GM18907 (cell line): ENCODE data around the gene DUSP18.
"Not testable (repeated sequence)": the region's sequence is repeated elsewhere in the genome, so short reads cannot be mapped to it uniquely, and the experiment has no call there.

Experiments
- ATAC-seq: cut with Tn5 transposase; IDR thresholded peaks from one replicate; pipeline ENCODE4 v1.9.1; 2021; ENCODE audit warnings: mild to moderate bottlenecking, moderate library complexity; ENCODE audit not compliant: unreplicated experiment

The DUSP18 gene

GRCh38 chr22:30679895-30680690 lies 12.4 kb upstream of the DUSP18 start:
- ATAC-seq, result not testable (repeated sequence)

- ATAC-seq, result not testable (repeated sequence)
Observed at GRCh38 chr22:30676565-30676964, 8.9 kb upstream of the DUSP18 start.

GRCh38 chr22:30675436-30675835 lies 7.8 kb upstream of the DUSP18 start:
- ATAC-seq, result no peak

- no peak for ATAC-seq
Observed at GRCh38 chr22:30674482-30674881, 6.8 kb upstream of the DUSP18 start.

- ATAC-seq, result no peak
Observed at GRCh38 chr22:30673136-30673535, 5.5 kb upstream of the DUSP18 start.

DNA sequence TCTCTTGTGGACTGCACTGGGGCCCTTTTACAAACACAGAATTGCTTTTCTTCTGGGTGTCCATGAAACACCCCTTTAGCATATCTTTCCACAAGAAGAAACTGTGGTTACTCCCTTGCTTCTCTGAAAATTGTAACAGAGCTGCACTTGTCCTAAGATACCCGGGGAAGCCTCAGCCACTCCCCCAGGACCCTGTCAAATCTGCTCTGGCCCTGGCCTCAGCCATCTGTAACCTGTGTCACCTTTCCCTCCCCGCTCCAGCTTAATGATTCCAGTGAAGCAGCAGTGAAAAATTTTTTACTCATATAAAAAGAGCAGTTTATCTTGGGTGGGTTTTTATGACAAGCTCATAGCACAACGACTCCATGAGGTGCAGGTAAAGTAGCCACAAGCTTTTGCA lies 3.4 kb upstream of the DUSP18 start:
- no peak for ATAC-seq

DNA sequence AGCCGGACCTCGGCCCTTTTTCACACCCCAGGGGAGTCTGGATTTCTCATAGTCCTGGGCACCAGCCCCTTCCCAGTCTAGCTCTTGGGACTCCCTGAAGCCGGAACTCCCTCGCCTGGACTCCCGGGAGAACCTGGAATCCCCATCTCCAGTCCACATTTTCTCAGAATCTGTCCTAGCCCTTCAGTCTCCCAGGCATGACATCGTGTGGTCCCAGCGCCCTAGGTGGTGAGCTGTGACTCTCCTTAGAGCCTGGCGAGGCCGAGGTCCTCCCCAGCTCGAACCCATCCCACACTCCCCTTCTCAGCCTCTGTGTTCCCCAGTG lies 673 bp upstream of the DUSP18 start:
- ATAC-seq, result no peak

DNA sequence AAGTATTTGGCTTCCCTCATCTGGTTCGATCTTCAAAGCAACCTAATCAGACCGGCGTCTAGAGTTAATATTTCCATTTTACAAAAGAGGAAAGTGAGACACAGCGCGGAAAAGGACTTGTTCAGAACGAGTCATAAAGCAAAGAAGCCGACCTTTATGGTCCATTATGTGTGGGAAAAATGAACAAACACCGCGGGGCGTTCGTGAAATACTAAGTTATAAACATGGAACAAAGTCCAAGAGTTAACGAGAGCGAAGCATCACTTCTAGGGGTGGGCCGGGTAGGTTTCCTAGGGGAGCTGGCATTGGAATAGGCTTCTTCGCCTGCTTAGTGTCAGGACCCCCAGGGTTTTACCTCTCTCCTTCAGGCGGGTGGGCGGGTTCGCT lies 575 bp downstream of the DUSP18 start:
- no peak for ATAC-seq

DNA sequence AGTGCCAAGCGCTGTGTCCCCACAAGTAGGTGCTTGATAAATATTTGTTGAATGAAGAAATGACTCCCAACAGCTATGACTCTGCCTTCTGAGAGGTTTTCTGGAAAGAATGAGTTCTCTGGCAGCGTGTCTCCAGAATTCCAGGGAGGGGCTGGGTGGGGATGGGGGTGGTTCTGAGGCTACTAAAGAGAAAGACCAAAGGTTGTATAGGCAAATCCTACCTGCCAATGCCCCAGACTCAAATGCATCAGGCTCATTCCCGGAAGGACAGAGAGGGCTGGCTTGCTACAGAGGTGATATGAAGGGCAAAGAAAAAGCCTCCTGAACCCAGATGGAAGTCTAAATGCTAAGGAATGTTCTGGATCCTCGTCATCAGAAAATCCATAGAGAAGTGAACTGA lies 1.9 kb downstream of the DUSP18 start:
- ATAC-seq, result no peak

GRCh38 chr22:30665266-30665665 lies 2.4 kb downstream of the DUSP18 start:
- ATAC-seq, result no peak

- no peak for ATAC-seq
Observed at GRCh38 chr22:30664798-30665197, 2.9 kb downstream of the DUSP18 start.

DNA sequence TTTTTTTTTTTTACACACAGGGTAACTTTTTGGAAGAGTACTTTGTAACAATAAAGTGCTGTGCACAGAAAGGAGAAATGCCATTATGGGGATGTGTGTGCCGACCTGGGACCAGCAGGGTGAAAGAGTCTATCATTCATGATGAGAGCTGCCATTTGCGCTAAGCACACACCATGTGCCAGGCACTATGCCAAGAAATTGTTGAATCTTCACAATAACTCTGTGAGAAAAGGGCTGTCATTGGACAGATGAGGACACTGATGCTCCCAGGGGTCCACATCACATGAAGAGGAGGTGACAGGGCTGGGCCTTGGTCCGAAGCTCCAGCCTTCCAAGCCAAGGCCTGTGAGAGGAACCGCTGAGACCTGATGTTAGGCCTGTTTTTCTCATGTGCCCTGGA lies 5.6 kb downstream of the DUSP18 start:
- ATAC-seq, result no peak

GRCh38 chr22:30655532-30655931 lies 12.1 kb downstream of the DUSP18 start:
- no peak for ATAC-seq

DNA sequence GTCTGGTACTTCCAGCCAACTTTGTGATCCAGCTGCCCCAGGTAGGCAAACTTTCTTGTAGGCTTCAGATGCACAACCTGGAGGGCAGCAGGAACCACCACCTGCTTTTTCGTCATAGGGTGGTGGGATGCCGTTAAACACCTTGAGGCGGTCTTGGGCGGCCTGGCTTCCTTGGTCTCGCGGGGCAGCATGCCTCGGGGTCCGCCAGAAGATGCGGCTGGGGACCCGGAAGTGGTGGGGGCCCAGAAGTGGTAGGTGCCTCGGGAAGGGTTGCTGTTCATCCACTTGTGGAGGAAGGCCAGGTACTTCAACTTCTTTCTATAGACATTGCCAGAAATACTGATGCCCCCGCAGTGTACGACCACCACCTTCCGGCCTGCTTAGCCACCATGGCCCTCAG lies 13.3 kb downstream of the DUSP18 start:
- no peak for ATAC-seq

GRCh38 chr22:30652852-30653251 lies 14.8 kb downstream of the DUSP18 start:
- no peak for ATAC-seq

DNA sequence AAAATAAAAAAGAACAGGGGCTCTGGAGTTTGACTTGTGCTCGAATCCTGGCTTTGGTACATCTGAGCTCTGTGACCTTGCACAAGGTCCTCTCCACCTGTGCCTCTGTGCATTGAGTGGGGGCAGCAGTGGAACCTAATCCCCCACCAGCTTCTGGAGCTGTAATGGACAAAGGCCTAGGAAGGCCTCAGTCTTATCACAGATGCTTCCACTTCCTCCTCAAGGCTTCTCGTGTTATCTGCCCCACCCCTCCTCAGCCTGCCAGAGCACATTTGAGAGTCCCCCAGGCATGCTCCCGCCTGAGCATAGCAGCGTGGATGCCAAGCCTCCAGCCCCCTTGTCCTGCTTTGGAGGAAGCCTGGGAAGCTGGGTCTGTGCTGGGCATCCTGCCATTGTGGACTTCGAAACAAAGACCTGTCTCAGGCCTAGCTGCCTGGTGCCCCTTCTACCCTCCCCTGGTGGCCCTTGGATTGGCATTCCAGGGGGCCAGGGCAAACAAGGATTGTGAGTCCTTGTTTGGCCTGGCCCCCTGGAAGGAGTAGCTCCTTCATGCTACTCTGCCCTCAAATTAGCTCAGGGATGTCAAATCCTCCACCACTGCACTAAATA lies 17.1 kb downstream of the DUSP18 start:
- no peak for ATAC-seq

DNA sequence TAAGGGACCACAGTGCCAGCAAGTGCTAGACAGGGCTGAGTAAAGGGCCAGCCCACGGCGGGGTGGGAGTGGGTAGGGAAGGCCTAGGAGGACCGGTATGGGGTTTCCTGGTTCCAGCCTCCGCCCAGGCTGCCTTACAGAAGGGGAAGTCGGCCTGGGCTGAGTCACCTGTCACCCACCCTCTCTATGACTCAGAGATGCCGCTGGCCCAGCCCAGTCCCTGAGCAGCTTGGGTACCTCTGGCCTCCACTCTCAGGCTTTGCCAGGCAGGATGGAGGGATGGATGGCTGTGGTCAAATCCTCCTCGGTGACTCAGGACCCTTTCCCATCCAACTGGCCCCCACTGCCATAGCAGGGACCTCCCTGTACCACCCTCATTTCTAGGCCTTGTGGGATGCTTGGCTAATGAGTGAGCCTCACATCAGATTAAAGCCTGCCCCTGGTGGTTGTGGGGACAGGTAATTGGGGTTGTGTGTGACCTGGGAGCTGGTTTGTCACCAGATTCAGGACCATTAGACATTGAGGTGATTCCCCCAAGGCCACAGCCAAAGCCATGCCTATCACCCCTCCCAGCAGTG lies 18.2 kb downstream of the DUSP18 start:
- no peak for ATAC-seq

DNA sequence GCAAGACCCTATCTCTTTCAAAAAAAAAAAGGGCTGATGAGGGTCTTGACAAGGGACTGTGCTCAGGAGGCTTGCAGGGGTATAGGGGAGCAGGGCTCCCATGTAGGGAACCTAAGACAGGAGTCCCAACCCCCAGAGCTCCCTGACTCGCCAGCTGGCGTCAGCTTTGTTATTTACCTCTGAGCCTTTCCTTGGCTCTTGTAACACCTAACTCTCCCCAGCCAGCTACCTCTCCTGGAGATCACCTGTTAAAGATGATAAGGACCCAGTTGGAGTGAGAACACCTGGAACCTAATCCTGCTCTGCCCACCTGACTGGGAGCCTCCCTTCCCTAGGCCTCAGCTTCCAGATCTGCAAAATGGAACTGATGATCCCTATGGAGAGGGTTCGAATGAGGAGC lies 18.9 kb downstream of the DUSP18 start:
- no peak for ATAC-seq

DNA sequence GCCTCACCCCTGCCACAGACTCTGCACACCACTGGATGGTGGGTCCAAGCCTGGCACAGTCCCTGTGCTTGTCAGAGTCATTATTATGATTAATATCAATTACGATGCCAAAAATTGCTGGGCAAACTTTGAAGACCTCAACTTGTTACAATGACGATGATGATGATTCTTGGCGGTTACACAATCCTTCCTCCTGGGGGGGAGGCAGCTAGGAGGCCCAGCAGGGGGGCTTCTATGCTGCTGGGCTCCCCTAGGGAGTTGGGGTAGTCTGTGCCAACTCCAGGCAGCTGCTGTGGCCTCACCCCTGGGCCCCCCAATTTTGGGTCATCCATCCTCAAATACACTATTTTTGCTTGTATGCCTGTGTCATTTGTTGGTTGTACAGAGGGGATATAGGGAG lies 20.1 kb downstream of the DUSP18 start:
- ATAC-seq, result no peak

DNA sequence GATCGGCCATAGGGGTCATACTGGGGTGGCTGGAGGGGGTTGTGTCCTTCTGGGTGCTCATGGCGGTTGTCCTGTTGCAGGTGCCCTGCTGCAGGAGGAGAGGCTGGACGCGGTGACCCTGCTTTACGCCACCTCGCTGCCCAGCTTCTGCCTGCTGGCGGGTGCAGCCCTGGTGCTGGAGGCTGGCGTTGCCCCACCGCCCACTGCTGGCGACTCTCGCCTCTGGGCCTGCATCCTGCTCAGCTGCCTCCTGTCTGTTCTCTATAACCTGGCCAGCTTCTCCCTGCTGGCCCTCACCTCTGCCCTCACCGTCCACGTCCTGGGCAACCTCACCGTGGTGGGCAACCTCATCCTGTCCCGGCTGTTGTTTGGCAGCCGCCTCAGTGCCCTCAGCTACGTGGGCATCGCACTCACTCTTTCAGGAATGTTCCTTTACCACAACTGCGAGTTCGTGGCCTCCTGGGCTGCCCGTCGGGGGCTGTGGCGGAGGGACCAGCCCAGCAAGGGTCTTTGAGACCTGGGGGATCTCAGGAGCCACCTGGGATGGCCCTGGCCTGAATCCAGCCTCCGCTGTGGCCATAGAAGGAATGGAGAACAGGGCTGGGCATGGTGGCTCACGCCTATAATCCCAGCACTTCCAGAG lies 21.0 kb downstream of the DUSP18 start:
- no peak for ATAC-seq

DNA sequence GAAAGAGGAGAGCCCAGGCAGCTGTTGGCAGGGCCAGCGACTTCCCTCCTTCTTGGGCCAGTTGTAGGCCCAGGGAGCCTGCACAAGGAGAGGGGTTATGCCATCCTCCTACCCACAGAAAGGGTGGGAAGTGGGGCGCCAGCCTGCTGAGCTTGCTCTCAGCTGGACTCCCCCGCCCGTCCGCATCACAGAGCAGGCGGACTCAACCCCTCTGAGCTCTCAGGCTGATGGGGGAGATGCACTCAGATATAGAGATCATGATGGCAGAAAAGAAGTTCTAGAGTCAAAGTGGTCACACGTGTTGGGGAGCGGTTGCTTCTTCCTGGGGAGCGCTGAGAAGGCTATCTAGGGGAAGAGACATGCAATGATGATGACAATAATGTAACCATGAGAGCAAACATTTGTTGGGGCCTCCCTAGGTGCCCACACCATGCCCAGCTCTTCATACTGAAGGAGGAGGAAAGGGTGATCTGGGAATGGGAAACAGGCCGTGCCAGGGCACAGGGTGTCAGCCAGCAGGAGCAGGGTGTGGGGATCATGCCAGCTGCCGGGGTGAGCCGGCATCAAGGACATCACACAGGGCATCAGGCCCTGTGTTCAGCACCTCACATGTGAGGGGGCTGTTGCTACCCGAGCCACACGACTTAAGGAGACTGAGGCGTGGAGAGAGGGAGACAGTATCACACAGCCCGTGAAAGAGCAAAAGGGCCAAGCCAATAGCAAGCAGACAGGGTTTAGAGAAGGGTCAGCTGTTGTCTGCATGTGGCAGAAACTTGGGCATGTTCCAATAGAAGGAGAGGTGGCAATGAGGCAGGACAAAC lies 24.4 kb downstream of the DUSP18 start:
- no peak for ATAC-seq
